ENCODE data around the gene LCOR.

DNA sequence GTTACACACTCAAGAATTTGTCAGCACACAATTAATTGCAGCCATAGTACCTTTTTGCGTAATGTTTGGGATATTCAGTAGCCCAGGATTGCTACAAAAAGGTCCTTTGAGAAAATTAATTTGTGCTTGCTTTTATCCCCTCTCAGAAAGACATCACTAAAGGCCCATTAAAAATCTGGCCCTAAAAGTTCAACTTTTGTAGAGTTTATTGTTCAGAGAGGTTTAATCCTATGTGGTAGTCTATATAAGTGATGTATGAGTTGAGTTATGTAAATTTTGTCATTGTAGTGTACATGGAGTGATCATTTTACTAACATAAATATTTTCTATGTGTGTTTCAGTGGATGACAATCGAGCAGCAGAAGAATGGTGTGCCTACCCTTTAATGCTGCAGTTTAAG lies 126.0 kb downstream of the LCOR start:
- TF ChIP-seq EZH2 (IDR thresholded peaks at IDR 0.05; ENCODE audit: insufficient read depth, poor library complexity, severe bottlenecking) (no peak), EZH2phosphoT487 (IDR thresholded peaks at IDR 0.05; ENCODE audit: insufficient read depth, low read depth) (no peak)

Data from GM23248 (cell line).